Mesothelial cell of epicardium (in vitro differentiated cells): ENCODE results near the gene RBBP5. TPM values are rescaled to one million over a fixed set of nuclear protein-coding genes. Genes with fewer than 3 reads are reported as not detected.

Experiments
- total RNA-seq: library from RNA; stranded (reverse); gene quantifications from 3 replicates; pipeline ENCODE4 v1.2.1, GENCODE V29; 2021

RBBP5 gene
- total RNA-seq, 1 donor from 2014 or later = 15.7 TPM

Other genes with a start within 250 kb of the RBBP5 start
- gene CNTN2, start 78.8 kb downstream of the RBBP5 start, total RNA-seq = 0.11 to 0.38 TPM (median 0.29 TPM) in 3 replicates
- 3.3 to 4.6 TPM (median 4.4 TPM) in 3 replicates for gene TMEM81, start 37.5 kb downstream of the RBBP5 start, total RNA-seq
- gene DSTYK, start 89.7 kb upstream of the RBBP5 start, total RNA-seq = 18.3 to 19.5 TPM (median 18.3 TPM) in 3 replicates
- 6.1 to 6.8 TPM (median 6.5 TPM) in 3 replicates for gene TMCC2, start 106.0 kb upstream of the RBBP5 start, total RNA-seq
- 5.7 to 6.2 TPM (median 5.8 TPM) in 3 replicates for gene NUAK2, start 199.8 kb upstream of the RBBP5 start, total RNA-seq
- 0.51 to 1.2 TPM (median 0.79 TPM) in 3 replicates for gene KLHDC8A, start 234.9 kb upstream of the RBBP5 start, total RNA-seq